ENCODE data around the gene MIPEP.

MIPEP gene

GRCh38 chr13:23680845-23681669 lies 208.1 kb downstream of the MIPEP start:
- no peak for DNase-seq (ENCODE audit: low read depth, low spot score)

All from iPS DF 19.7 (cell line).